BLaER1 treated with 17β-estradiol and CSF1 and Interleukin-3, amounts not matched to agents 10 nM and 100 nM (cell line): ENCODE data around the gene RETSAT.
"Not testable (repeated sequence)": the region's sequence is repeated elsewhere in the genome, so short reads cannot be mapped to it uniquely, and the experiment has no call there.

ENCODE experiments used
- H3K27ac ChIP-seq, 11 experiments: shearing (Covaris generic); formaldehyde crosslinking; 2 replicates each; pipeline ENCODE4 v1.8.1; 2022
- H3K27me3 ChIP-seq, 11 experiments: shearing (Covaris generic); formaldehyde crosslinking; 2 replicates each; pipeline ENCODE4 v1.8.1; 2022
- H3K36me3 ChIP-seq, 11 experiments: shearing (Covaris generic); formaldehyde crosslinking; 2 replicates each; pipeline ENCODE4 v1.8.1; 2022
- H3K4me1 ChIP-seq, 10 experiments: shearing (Covaris generic); formaldehyde crosslinking; 2 replicates each; pipeline ENCODE4 v1.8.1; 2022
- H3K4me2 ChIP-seq, 11 experiments: shearing (Covaris generic); formaldehyde crosslinking; 2 replicates each; pipeline ENCODE4 v1.8.1; 2022
- H3K4me3 ChIP-seq, 10 experiments: shearing (Covaris generic); formaldehyde crosslinking; 2 replicates each; pipeline ENCODE4 v1.8.1; 2022
- H3K9ac ChIP-seq, 11 experiments: shearing (Covaris generic); formaldehyde crosslinking; 2 replicates each; pipeline ENCODE4 v1.8.1; 2022
- H3K9me3 ChIP-seq, 11 experiments: shearing (Covaris generic); formaldehyde crosslinking; replicated peaks in 1 of 11; 2 replicates each; pipeline ENCODE4 v1.8.1; 2022
- H4K20me1 ChIP-seq, 11 experiments: shearing (Covaris generic); formaldehyde crosslinking; 2 replicates each; pipeline ENCODE4 v1.8.1; 2022
- Cebpa-rat ChIP-seq, 11 experiments: shearing (Covaris generic); IDR thresholded peaks; 2 replicates each; pipeline ENCODE4 v1.8.1; 2022

RETSAT gene

DNA sequence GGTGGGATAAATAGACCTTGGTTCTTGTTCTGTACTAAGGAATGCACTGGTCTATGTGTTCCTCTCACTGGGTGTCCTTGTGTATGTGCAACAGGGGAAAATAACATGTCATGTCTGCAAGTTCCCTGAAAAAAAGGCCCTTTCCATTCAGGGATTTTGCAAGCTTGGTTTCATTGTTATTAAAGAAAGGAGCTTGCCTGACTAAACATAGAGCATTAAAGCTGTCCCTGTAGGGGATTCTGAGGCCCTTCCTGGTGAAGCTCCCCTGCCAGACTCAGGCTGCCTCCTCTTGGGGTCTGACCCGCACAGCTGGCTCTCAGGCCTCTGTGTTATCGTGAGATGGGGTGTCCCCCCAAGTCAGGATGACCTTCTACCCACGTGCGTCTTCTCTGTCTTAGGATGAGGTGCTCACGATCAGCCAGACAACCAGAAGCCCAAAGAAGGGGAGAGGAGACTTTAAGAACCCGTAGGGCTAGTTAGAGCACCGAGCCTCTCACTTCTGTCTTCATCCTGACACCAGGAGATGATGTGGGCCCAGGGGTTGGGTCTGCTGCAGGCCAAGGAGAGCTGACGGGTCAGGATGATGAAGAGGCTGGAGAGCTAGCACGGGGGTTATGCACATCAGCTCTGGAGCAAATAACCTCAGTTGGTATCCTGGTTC is 34.7 kb upstream of the RETSAT start:
- H3K4me1 ChIP-seq: peaks cover 27 to 48% (median 41%) of the 10 kb centered on the region in 10 experiments
- no peaks in the 10 kb centered on the region for H3K9me3 ChIP-seq
- H3K4me3 ChIP-seq: no peak overlapping the region
- H3K4me2 ChIP-seq: peak overlapping the region in 1 of 11 experiments; percentile 49; a peak in 2 of 22 replicates
- peak overlapping the region in 1 of 11 experiments; percentile 20; a peak in 2 of 22 replicates for H3K9ac ChIP-seq
- no peaks in the 10 kb centered on the region for H3K27me3 ChIP-seq
- peaks cover 49 to 100% (median 75%) of the 10 kb centered on the region in 11 experiments for H3K36me3 ChIP-seq
- peaks cover 0 to 36% (median 0%) of the 10 kb centered on the region in 11 experiments; a peak in 3 of 22 replicates for H4K20me1 ChIP-seq
- H3K27ac ChIP-seq: 0 out of 22 replicates have a peak overlapping the region, but pooled peaks of 1 of the 11 experiments have one; percentile 15
- TF ChIP-seq Cebpa-rat (IDR thresholded peaks at IDR 0.05): no peak

GRCh38 chr2:85387754-85388153 is 33.4 kb upstream of the RETSAT start:
- H3K9me3 ChIP-seq: no peaks in the 10 kb centered on the region
- TF ChIP-seq Cebpa-rat (IDR thresholded peaks at IDR 0.05): peak in 1 of 11 experiments; percentile 61; a peak in 2 of 22 replicates
- H3K4me2 ChIP-seq: no peak overlapping the region
- peaks cover 0 to 36% (median 0%) of the 10 kb centered on the region in 11 experiments; a peak in 3 of 22 replicates for H4K20me1 ChIP-seq
- no peak overlapping the region for H3K27ac ChIP-seq
- H3K27me3 ChIP-seq: no peaks in the 10 kb centered on the region
- H3K4me1 ChIP-seq: peaks cover 14 to 49% (median 33%) of the 10 kb centered on the region in 10 experiments
- no peak overlapping the region for H3K9ac ChIP-seq
- H3K36me3 ChIP-seq: peaks cover 52 to 100% (median 75%) of the 10 kb centered on the region in 11 experiments
- no peak overlapping the region for H3K4me3 ChIP-seq

DNA sequence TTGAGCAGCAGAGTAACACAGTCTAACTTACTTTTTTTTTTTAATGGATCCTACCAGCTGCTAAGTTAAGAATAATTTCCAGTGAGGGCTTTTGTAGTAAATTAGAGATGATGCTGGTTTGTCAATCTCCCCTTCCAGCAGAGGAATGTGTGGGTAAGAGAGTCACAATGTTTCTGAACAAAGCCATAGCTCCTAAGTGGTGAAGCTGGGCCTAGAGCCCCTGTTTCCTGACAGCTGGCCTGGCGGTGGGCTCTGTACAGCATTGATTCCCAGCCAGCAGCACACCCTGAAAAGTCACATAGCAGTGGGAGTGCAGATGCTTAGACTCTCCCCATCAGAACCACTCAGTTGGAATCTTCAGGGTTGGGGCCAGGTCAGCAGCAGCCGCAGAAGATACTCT is 31.4 kb upstream of the RETSAT start:
- no peak overlapping the region for H3K4me2 ChIP-seq
- no peak overlapping the region for H3K4me3 ChIP-seq
- no peaks in the 10 kb centered on the region for H3K27me3 ChIP-seq
- peaks cover 0 to 32% (median 15%) of the 10 kb centered on the region in 10 experiments; a peak in 17 of 20 replicates for H3K4me1 ChIP-seq
- peaks cover 56 to 100% (median 74%) of the 10 kb centered on the region in 11 experiments for H3K36me3 ChIP-seq
- no peak for TF ChIP-seq Cebpa-rat (IDR thresholded peaks at IDR 0.05)
- no peak overlapping the region; a peak in 1 of 22 replicates for H3K9ac ChIP-seq
- H4K20me1 ChIP-seq: peaks cover 0 to 17% (median 0%) of the 10 kb centered on the region in 11 experiments; a peak in 3 of 22 replicates
- H3K27ac ChIP-seq: peak overlapping the region in 4 of 11 experiments; percentile 3 to 39 (median 8); a peak in 4 of 22 replicates
- peaks cover under 1 to 13% (median 10%) of the 10 kb centered on the region in 11 experiments; a peak in 21 of 22 replicates for H3K9me3 ChIP-seq

DNA sequence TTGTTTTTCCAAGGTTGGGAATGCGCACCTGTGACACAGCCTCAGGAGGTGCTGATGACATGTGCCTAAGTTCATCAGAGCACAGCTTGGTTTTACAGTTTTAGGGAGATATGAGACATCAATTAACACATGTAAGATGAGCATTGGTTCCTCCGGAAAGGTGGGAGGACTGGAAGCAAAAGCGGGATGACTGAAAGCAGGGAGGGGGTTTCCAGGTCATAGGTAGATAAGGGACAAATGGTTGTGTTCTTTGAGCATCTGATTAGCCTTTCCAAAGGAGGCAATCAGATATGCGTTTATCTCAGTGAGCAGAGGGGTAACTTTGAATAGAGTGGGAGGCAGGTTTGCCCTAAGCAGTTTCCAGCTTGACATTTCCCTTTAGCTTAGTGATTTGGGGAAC is 29.5 kb upstream of the RETSAT start:
- Histone ChIP-seq H3K27me3 (no peaks in the 10 kb centered on the region), H3K9me3 (peaks cover 19 to 32% (median 29%) of the 10 kb centered on the region in 11 experiments), H3K9ac (peak overlapping the region in 2 of 11 experiments; percentile 18 to 33; a peak in 3 of 22 replicates), H3K4me1 (peaks cover 0 to 22% (median 5%) of the 10 kb centered on the region in 10 experiments; a peak in 6 of 20 replicates), H3K4me3 (no peak overlapping the region), H3K36me3 (peaks cover 59 to 100% (median 81%) of the 10 kb centered on the region in 11 experiments), H4K20me1 (no peaks in the 10 kb centered on the region), H3K4me2 (peak overlapping the region in 1 of 11 experiments; percentile 6; a peak in 4 of 22 replicates), H3K27ac (peak overlapping the region in 8 of 11 experiments; percentile 10 to 71 (median 52); a peak in 12 of 22 replicates)
- no peak for TF ChIP-seq Cebpa-rat (IDR thresholded peaks at IDR 0.05)

- Histone ChIP-seq H3K27ac (peak overlapping the region in 8 of 11 experiments; percentile 15 to 71 (median 52); a peak in 14 of 22 replicates), H3K4me2 (peak overlapping the region in 6 of 11 experiments; percentile 6 to 30 (median 15); a peak in 6 of 22 replicates), H3K4me1 (peaks cover 0 to 22% (median 5%) of the 10 kb centered on the region in 10 experiments; a peak in 6 of 20 replicates), H3K9ac (peak overlapping the region in 2 of 11 experiments; percentile 18 to 33; a peak in 5 of 22 replicates), H3K36me3 (peaks cover 59 to 100% (median 80%) of the 10 kb centered on the region in 11 experiments), H3K9me3 (peaks cover 19 to 34% (median 29%) of the 10 kb centered on the region in 11 experiments)
- TF ChIP-seq Cebpa-rat (IDR thresholded peaks at IDR 0.05): peak in 7 of 11 experiments; percentile 31 to 71 (median 65); a peak in 9 of 22 replicates
- not testable (repeated sequence) for H3K4me3 ChIP-seq, H4K20me1 ChIP-seq, H3K27me3 ChIP-seq
Measured at GRCh38 chr2:85383151-85383550, 28.8 kb upstream of the RETSAT start.

- peaks cover 54 to 98% (median 75%) of the 10 kb centered on the region in 11 experiments for H3K36me3 ChIP-seq
- no peak for TF ChIP-seq Cebpa-rat (IDR thresholded peaks at IDR 0.05)
- H3K4me1 ChIP-seq: peaks cover 0 to 22% (median 5%) of the 10 kb centered on the region in 10 experiments; a peak in 6 of 20 replicates
- H3K27ac ChIP-seq: no peak overlapping the region
- H3K27me3 ChIP-seq: no peaks in the 10 kb centered on the region
- H3K4me3 ChIP-seq: peak overlapping the region in 2 of 10 experiments; percentile 25 to 27; a peak in 1 of 20 replicates
- peaks cover 19 to 34% (median 29%) of the 10 kb centered on the region in 11 experiments for H3K9me3 ChIP-seq
- no peak overlapping the region for H3K4me2 ChIP-seq
- no peaks in the 10 kb centered on the region for H4K20me1 ChIP-seq
- no peak overlapping the region for H3K9ac ChIP-seq
Measured at GRCh38 chr2:85380048-85380447, 25.7 kb upstream of the RETSAT start.

DNA sequence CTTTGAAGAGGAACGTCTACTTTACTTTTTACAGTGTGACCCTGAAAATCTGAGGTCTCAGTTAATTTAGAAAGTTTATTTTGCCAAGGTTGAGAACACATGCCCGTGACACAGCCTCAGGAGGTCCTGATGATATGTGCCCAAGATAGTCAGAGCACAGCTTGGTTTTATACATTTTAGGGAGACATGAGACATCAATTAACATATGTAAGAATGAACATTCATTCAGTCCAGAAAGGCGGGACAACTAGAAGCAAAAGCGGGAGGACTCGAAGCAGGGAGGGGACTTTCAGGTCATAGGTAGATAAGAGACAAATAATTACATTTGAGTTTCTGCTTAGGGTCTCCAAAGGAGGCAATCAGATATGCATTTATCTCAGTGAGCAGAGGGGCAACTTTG is 23.9 kb upstream of the RETSAT start:
- no peak for TF ChIP-seq Cebpa-rat (IDR thresholded peaks at IDR 0.05)
- no peak overlapping the region for H3K27ac ChIP-seq
- H3K9me3 ChIP-seq: peaks cover 26 to 40% (median 29%) of the 10 kb centered on the region in 11 experiments
- H3K4me2 ChIP-seq: no peak overlapping the region
- H3K36me3 ChIP-seq: peaks cover 48 to 97% (median 67%) of the 10 kb centered on the region in 11 experiments
- H3K4me3 ChIP-seq: no peak overlapping the region
- H3K9ac ChIP-seq: no peak overlapping the region
- H3K4me1 ChIP-seq: peaks cover 0 to 10% (median 2%) of the 10 kb centered on the region in 10 experiments; a peak in 6 of 20 replicates
- no peaks in the 10 kb centered on the region for H3K27me3 ChIP-seq
- no peaks in the 10 kb centered on the region for H4K20me1 ChIP-seq

DNA sequence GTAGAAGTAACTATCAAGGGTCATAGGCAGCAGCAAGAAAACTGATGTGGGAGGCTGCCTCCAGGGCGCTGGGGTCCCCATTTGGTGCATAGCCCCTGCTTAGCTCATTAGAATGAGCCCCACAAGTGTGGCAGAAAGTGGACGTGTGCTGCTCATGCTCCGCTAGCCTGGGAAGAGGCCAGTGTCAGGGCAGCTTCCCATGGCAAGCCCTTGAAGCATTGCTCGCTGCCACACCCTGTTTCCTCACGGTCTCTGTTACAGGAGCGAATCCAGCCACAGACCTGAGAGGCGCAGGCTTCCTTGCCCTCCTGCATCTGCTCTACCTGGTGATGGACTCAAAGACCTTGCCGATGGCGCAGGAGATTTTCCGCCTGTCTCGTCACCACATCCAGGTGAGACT is 22.8 kb upstream of the RETSAT start:
- no peak overlapping the region for H3K4me2 ChIP-seq
- peaks cover 48 to 95% (median 63%) of the 10 kb centered on the region in 11 experiments for H3K36me3 ChIP-seq
- H3K9me3 ChIP-seq: peaks cover 26 to 41% (median 29%) of the 10 kb centered on the region in 11 experiments
- H3K27ac ChIP-seq: no peak overlapping the region
- no peak for TF ChIP-seq Cebpa-rat (IDR thresholded peaks at IDR 0.05)
- H3K4me3 ChIP-seq: no peak overlapping the region
- H3K9ac ChIP-seq: no peak overlapping the region
- no peaks in the 10 kb centered on the region for H3K4me1 ChIP-seq
- H3K27me3 ChIP-seq: no peaks in the 10 kb centered on the region
- H4K20me1 ChIP-seq: no peaks in the 10 kb centered on the region
